Hindlimb muscle (tissue), 1 donor: ENCODE results near the gene ANKDD1B. TPM values are rescaled to one million over a fixed set of nuclear protein-coding genes. Genes with fewer than 3 reads are reported as not detected.

Source experiments
- DNase-seq: peaks from one replicate; pipeline ENCODE4 v3.0.0-alpha.2; 2013
- polyA plus RNA-seq: library from polyadenylated mRNA; unstranded; fragments of 120-200 nt; gene quantifications from one replicate; pipeline ENCODE4 v1.2.1, GENCODE V29; 2013; ENCODE audit not compliant: insufficient read length

Gene ANKDD1B
- polyA plus RNA-seq, 1 donor = 0.75 TPM

DNA sequence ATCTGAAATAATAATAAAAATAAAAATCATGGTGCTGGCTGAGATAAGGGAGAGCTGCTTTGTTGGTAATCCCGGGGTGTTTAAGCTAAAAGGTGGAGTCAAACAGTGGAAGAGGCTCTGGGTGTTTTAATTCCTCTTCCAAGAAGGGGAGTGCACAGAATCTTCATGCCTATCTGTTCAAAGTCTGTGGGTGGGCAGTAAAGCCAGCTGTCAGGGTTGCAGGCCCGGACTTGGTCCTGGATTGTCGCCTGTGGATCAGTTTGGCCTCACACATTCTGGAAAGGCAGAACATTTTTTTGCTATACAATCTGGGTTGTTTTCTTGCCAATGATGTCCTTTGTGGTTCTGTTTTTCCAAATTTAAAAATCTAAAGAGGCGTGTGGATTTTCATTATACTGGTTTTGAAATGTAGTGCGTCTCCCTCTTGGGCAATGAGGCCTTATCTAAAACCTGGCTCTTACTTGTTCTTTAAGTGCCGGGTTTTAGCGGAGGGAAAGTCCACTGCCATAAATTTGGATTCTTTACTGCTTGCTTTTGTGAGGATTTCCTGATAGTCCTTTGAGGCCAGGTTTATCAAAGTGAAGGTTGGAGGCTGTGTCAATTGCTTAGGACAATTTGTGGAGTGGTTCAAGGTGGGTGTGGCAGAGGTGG, 5.8 kb downstream of the ANKDD1B start:
- no peak for DNase-seq

DNA sequence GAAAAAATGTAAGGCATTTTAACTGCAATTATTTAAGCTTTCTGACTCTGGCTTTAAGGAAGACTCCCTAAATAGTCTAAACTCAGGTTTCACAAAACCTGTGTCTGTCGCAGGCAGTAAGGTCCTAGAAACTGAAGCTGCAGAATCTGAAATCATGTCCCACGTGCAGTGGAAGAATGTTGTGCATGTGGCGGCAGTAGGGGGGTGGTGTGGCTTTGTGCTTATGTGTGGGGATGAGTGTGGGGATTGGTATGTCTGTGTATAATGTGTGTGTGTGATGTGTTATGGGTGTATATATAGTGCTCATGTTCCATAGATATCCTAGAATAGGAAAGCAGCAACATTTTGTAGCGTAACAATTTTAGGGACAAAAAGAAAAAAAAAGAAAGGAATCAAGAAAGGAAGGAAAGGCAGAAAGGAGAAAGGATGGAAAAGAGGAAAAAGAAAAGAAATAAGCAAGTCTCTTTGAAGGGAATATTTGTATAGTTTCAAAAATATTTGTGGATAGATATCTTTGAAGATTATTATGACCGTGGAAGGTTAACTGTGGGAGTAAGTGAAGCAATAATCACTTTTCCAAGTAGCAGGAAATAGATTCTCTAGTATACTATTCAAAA, 6.6 kb downstream of the ANKDD1B start:
- DNase-seq = no peak

DNA sequence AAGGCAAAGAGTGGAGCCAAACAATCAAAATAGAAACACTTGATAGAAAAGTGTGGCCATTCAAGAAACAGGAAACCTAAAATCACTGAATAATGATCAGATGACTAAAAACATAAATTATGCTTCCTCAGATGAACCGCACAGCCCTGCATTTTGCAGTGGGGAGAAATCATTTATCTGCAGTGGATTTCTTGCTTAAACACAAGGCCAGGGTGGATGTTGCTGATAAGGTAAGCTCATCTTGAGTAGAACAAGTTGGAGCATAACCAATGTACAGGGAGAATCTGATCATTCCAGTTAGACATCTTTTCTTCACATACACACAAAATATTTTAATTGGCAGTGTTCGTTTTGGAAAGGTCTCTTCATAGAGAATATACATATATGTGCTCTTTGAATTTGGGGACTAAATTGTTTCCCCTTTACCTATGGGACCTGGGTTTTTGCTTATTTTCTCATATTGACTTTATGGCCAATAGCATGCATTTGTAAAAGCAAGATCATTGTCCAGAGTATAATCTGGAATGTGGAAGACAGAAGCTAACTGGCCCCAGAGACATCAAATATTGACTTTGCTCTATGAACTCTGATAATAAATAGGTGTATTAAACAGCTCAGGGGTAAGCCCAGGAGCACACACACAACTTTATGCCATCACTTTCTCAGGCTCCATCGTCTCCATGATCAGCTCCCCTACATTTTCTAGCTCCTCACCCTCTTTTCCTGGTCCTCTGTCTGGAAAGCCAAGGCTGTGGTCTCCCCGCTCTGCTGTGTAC, 9.1 kb downstream of the ANKDD1B start:
- no peak for DNase-seq

DNA sequence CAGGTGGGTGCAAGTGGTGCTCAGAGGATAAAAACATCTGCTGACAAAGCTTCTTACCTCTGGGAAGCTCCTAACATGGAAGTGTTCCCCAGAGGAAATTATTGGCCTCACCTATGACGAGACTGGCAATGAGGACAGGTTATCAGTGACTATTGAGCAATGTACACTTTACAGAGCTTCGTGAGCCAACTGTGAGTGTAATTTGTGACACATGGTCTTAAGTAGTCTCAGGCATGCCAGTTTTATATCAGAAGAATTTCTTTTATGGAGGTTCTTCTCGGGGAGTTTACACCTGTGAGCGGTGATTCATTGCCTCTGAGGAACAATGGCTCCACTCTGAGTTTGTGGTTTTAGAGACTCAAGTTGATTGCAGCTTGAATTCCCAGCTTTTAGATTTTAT, 11.3 kb downstream of the ANKDD1B start:
- no peak for DNase-seq

DNA sequence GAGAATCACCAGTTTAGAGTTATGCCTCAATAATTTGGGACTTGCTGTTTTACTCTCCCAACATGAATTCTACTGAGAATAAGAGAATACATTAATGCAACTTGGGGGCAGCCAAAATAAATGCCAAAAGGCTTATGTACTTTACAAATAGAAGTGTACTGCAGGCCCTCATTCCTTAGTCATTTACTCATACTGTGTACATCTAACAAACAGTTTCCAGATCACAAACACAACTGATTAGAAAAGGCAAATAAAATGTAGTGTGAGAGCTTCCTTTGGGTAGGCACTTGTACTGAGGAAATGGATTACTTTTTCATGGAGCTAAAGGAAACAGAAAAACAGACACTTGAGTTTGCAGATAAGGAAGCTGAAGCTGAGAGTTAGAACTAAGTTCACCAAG, 12.6 kb downstream of the ANKDD1B start:
- no peak for DNase-seq

DNA sequence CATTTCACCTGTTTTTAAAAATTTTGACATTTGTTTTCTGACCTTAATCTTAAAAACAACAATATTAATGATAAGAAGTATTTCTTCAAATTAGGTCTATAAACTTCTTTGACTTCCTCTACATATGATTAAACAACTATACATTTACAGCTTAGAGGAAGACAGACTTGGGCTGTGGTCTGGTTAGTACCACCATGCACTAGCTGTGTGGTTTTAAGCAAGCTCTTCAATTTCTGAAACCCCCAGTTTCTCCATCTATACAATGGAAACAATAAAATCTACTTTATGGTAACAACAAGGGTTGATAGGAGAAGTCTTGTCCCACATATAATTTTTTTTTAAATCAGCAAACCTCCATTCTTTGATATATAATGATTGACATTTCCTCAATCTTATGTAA, 15.7 kb downstream of the ANKDD1B start:
- no peak for DNase-seq

DNA sequence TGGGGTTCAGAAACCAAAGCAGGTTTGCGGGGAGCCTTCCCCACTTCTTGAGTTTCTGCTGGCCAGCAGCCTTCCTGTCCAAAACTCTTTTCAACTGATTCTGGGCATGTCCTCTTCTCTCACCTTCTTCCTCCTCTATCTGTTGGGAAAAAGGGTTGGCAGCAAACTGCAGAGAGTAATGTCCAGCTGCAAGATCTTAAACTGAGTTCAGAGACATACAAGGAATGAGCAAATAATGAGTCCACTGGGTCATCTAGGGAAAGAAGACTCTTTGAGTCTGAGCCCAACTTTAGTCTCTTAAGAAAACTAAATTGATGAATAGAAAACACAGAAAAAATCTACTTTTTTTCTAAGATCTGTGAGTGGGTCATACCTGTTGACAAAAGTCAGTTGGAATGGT, 16.5 kb downstream of the ANKDD1B start:
- DNase-seq = no peak

DNA sequence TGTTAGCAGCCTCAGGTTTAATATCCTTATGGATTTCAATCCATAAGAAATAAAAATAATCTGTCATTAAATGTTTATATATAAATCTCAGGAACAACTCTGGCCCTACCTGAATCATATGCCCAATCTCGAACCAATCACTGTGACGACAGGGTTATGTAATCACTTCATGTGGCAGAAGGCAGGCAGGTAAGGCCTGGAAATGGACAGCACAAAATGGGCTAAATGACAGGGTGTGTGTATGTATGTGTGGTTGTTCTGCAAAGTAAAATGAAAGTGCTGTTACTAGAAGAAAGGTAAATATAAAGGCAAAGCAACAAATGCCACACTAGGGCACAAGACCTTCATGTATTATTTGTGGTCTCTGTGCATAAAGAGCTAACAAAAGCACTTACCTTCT, 19.6 kb downstream of the ANKDD1B start:
- no peak for DNase-seq

DNA sequence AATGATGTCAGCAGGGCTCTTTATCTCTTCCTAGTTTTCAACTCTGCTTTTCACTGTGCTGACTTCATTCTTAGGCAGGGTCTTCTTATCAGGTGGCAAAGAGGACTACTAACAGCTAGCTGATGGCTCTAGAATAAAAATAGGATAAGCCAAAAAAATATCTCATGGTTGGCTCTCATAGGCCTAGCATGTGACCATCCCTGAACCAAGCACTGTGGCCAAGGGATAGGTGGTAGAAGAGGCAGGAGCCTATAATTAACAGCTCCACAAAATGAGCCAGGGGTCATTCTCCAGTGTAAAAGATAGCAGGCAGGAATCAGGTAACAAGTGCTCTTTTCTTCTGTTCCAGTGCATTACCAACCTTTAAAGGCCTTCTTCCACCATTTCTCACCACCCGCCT, 21.1 kb downstream of the ANKDD1B start:
- DNase-seq = no peak

DNA sequence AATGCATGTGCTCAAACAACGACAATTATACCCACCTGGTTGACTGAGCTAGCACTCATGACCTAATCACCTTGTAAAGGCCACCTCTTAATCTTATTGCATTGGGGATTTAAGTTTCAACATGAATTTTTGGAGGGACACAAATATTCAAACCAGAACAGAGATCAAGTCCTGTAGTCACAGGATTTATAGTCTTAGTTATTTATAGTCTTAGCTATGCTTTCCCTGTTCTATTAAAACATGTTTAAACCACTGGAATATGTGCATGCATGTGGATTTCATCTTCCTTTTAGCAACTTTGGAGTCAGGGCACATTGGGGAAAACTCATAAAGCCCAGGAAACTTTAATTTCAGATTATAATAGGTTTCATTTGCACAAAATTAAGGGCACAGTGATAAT, 26.7 kb downstream of the ANKDD1B start:
- no peak for DNase-seq

DNA sequence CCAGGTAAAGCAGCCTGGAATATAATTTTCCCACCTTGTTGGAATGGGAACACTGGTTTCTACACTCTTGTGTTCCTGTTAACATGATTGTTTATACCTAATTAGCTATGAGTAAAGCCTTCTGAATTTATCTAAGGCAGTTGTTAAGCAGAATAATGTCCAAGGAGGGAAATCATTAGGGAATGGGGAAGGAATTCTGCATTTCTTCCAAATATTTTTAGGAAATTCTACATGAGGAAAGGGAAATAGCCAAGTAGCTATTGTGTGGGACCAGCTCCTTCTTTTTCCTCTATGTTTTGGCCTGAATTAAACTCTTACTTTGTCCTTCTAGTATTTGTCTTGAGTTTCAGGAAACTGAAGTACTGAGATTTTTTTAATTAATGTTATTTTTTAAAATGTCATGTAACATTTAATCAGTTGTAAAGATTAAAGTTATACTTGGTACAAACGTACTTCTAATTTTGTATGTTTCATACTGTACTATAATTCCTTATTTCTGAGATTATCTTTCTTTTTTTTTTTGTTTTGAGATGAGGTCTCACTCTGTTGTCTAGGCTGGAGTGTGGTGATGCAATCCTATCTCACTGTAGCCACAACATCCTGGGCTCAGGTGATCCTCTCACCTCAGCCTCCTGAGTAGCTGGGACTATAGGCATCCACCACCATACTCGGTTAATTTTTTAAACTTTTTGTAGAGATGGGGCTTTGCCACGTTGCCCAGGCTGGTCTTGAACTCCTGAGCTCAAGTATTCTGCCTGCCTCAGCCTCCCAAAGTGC, 28.5 kb downstream of the ANKDD1B start:
- DNase-seq = no peak

DNA sequence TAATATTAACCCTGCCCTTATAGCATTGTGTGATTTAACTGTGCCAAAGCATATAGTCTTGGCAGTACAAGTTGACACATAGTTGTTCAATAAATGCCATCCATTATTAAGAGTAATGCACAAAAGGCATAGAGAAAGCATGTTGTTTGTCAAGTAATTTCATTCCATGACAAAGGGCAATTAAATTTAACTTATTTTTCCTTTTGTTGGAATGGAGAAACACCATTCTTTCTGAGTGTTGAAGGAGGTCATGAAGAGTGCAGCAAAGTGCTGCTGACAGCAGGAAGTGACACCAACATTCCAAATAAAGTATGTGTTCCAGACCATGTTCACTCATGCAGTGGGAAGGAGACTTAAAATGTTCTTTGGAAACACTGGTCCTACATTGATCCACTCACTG, 29.1 kb downstream of the ANKDD1B start:
- no peak for DNase-seq

DNA sequence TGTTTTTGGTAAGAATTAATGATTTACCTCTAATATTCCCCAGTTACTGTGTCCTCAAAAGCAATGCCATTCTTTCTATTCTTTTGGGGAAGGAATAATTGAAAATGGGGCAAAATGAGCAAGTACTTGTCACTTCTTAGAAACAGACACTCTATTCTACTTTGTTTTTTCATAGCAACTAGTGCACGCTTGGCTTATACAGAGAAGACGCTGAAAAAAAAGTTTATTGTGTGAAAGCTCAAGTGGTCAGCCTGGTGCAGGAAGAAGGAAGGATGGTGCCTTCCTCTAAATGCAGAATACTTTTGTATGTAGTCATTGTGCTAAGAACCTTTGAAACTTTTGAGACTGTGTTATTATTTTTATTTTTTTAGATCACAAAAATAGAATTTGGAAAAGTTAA, 29.6 kb downstream of the ANKDD1B start:
- DNase-seq = no peak

DNA sequence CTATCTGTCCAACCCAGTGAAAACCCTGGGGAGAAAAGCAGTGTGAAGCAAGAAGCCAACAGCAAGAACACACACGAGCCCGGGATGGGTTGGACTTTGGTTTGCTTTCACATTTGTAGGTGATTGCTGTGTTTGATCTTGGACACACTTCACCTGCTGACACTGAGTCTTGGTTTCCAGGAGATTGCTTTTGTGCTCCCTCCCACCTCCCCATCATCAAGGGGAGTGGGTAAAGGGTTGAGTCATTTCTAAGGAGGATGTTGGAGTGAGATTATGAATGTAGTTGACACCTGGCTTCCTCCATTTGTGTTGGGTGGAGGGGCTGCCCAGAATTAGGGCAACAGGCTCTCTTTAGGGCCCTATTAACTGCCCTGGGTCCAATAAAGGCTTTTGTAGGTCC, 37.5 kb downstream of the ANKDD1B start:
- DNase-seq = no peak

DNA sequence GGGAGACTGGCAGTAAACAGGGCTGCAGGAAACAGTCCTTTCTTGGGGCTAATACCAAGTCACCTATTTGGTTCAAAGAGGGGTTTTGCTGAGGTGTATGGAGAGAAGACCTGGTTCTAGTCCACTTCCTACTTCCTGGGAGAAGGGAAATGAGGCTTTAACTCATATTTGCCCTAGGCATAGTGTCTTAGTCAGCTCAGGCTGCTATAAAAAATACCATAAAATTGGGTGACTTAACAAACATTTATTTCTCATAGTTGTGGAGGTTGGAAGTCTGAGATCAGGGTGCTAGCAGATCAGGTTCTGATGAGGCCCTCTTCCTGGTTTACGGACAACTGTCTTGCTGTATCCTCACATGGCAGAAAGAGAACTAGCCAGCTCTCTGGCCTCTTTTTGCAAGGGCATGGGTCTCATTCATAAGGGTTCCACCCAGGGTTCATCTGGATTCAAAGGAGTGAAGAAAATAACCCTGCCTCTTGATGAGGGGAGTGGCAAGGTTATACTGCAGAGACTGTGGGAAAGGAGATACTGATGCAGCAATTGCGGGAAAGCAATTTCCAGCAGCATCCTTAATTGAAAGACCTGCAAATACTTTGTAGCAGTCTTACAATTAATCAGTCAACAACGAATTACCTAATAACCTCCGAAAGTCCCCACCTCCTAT, 40.5 kb downstream of the ANKDD1B start:
- DNase-seq = no peak

DNA sequence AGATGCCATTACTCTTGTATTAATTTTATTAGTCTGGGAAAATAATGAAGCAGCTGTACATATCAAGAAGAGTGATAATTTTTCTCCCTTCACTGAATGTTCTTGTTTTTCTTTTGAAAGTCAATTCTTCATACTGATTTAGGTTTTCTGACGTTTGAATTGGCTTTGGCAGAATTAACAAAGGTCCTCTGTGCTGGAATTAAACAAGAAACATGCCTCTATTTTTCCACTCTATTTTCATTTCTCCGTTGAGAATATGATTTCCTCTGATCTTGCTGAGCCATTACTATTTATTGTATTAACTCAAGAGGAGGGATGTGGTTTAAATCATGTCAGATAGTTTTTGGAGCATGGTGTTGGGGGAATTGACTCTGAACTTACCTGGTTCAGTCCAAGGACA, 42.3 kb downstream of the ANKDD1B start:
- no peak for DNase-seq

DNA sequence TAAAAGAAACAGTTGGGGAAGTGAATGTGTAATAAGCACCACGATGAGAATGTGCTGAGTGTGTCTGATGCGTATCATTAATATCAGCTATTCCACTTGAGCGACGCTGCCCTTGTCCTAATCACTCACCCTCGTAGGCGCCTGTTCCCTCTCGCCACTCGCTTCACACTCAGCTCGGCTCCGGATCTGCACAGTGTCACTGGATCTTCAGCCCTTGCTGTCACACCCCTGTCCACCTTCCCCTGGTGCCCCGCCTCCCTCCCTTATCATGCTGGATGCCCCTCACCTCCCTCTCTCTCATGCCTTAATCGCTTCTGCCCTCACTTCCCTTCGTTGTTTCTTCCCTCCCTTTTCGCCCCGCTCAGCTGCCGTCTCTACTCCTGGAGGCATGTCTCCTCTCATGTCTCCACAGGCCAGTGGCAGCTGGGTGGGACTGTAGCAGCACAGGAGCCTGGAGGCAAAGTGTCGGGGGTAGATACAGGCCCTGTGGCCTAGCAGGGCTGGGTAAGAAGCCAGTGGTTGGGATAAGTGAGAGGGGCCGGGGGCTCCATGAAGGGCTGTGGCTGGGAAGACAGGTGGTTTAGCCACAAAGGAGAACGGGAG, 43.5 kb downstream of the ANKDD1B start:
- no peak for DNase-seq

DNA sequence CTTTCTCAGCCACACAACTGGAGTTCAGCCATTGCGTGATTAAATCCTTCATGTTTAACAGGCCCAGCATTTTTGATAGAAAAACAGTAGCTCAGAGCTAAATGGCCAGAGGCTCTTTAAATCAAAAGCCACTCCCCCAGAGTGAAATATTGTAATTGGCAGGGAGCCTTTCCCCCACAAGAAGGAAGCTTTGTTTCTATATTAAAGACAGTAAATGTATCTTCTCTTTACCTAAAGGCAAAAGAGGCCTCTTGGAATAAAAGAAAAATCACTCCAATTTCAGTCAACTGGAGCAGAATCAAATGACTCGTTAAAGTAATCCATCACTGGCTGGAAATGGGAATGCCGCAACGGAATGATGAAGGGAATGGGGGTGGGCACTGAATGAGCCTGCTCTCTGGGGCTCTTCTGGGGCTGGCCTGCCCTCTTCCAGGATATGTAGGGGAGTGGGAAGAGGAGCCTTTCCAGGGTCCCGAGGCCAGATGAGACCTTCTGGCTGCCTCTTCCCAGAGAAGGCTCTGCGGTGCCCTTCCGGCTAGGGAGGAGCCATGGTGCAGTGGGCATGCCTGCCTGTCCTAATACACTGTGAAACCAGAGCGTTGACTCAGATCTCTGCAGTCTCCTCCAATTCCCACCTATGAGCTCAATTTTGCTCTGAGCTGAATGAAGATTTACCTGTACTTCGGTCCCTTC, 45.2 kb downstream of the ANKDD1B start:
- no peak for DNase-seq

DNA sequence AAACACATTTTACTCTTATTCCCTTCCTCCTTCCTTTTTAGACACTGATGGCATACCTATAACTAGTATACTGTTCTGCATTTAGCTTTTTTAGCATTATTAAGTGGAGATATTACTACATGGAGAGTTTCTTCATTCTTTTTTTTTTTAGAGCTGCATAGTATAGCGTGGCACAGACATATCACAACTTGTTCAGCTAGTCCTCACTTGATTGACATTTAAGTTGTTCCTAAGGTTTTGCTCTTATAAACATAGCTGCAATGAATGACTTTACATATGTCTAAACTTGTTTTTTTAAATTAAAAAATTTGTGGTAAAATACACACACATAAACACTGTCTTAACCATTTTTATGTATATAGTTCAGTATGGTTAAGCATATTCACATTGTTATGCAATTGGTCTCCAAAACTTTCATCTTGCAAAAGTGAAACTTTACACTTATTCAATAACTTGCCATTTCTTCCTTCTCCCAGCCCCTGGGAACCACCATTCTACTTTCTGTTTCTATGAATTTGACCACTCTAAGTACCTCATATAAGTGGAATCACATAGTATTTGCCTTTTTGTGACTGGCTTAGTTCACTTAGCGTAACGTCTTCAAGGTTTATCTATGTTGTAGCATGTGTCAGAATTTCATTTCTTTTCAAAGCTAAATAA, 48.7 kb downstream of the ANKDD1B start:
- no peak for DNase-seq

DNA sequence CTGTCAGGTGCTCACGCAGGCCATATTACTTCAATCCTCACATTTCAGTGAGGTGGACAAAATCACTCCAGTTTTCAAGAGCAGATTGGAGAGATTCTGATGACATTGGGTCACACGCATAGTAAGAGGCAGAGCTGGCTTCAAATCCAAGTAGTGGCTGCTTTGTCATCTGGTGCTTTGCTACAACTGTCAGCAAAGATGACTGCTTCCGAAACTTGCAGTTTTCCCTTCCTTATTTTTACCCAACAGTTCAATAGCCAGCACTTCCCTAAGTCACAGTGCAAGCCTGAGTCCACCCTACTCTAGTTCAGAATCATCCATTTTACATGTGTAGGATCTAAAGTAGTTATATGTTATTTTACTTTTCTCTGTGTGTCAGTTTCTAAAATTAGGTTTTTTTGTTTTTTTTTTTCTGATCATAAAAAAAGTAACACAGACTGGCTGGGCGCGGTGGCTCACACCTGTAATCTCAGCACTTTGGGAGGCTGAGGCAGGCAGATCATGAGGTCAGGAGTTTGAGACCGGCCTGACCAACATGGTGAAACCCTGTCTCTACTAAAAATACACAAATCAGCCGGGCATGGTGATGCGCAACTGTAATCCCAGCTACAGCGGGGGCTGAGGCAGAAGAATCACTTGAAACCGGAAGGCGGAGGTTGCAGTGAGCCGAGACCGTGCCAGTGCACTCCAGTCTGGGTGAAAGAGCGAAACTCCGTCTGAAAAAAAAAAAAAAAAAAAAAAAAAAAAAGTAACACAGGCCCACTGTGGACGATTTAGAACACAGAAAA, 49.6 kb downstream of the ANKDD1B start:
- DNase-seq = no peak
